ENCODE measurements around the gene PREX1.
A peak's percentile ranks its signal among the peaks of the same experiment; 100 is the strongest.

PREX1 gene

DNA sequence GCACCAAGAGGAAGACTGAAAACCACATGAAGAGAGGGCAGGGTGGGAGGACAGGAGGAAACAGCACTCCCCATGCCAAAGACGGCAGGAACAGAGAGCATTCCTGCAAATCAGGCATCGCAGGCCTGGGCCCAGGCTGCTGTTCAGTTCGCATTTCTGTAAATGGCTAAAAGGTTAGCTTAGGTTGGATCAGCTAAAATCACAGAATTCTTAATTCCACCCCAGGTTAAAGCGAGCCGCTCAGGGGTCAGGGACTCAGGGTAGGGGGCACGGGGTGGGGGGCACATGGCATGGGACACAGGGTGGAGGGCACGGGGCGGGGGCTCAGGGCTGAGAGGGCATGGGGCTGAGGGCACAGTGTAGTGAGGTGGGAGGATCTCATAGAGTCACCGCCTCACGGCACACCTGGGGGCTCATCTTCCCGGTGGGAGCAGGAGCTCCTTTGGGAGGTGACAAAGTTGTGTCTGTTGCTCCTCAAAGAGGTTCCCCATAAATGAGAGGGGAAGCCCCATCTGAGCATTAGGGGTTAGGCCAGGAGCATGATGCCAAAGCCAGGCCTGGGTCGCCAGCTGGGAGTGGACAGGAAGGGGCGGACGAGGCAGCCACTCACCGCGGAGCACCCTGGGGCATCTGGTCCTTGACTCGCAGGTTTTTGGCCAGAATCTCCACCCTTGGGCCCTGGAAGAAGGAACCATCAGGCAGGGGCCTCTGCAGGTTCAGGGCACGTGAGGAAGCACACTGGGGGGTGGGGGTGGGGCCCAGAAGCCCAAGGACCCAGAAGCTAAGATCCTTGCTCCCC, 200.7 kb downstream of the PREX1 start:
- no peak for DNase-seq

DNA sequence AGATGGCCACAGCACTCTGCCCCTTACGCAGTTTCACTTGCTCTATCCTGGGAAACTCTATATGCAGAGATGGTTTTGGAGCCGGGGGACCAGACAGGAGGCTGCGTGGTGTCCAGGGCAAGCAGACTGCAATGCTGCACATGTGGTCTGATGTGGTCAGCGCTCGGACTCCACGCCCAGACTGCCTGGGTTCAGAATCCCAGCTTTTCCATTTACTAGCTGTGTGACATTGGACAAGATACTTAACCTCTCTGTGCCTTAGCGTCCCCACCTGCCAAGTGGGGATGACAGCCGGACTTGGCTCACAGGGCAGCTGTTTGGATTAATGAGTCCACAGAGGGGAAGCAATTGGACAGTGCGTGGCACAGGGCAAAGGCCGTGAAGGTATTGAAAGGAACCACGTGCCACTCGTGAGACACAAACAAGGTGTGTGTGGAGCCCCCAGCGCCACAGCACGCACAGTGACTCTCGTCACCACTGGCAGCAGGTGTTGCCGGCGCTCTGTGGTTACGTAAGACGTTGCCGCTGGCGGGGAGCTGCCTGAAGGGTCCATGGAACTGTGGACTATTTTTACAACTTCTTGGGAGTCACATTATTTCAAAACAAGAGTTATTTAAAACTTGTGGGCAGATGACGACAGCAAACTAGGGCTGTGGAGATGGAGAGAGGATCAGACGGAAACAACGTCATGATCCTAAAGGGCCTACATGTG, 201.4 kb downstream of the PREX1 start:
- no peak for DNase-seq

DNA sequence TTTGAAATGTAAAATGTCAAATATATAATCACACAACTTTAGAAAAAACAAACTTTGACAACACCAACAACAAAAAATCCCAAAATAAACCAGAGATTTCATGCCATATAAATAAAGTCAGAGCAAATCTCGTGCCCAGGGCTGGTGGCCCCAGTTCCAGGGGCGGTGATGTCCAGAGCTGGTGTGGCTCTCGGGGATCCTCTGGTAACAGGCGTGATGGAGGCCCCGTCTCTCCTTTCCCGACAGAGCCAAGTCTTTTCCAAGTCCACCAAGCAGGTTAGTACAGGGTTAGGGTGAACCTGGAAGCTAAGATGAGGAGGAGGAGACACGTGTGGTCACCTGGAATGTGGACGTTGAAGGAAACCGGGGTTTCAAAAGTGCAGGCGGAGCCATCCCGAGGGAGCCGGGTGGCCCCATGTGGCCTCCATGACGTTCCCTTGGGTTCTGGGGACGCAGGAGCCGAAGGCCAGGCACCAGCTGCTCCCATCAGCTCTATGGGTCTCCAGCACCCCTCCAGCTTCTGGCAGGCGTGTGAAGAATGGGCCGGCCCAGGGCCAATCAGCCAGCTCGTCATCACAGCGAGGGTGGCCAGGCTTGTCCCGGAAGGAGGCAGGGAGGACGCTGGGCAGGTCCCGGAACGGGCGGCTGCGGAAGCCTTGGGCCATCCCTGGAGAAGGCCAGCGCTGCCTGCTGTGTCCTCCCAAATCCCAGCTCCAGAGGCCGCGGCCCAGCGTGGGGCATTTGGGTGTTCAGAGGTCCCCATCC, 202.5 kb downstream of the PREX1 start:
- DNase-seq = no peak

DNA sequence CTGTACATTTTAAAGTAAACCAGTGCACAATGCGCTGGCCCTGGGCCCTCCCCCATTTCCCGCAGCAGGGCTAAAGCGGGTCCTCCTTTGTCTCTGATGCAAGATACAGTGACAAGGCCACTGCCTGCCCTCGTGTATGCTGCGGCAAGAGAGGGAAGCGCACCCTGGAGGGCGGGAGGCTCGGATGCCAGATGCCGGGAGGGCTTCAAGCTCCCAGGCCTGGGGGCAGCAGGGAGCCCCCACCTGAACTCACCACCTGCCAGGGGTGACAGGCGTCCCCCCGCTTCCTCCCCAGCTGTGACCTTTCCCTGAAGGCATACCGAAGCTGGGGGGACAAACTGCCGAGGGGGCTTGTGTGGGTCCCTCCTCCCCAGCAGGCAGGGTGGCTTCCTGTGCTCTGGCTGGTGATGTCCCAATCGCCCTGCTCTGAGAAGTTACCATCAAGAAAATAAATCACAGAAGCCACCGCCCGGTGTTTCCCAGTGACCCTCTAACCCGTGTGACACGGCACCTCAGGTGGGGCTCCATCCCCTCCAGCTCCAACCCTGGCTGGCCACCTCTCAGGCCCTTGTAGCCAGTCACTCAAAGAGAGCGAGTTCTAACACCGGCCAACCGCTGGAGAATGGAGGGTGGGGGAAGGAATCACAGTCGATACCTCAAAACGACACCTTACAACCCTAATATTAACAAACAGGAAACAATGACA, 203.3 kb downstream of the PREX1 start:
- no peak for DNase-seq

DNA sequence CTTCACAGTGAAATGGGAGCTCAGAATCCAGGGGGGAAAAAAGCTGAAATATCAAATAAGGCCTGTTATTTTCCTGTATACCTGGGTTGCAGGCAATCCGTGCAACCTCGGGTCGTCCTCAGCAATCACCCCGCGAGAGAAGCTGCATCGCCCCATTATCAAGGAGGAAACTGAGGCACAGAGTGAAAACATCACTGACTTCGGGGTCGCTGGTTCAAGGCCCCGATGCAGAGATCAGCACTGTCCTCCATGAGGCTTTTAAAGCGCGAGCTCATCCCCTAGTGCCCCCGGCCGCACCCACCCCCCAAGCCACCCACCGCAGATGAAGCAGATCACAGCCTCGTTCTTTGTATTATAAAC, 203.9 kb downstream of the PREX1 start:
- DNase-seq = no peak

DNA sequence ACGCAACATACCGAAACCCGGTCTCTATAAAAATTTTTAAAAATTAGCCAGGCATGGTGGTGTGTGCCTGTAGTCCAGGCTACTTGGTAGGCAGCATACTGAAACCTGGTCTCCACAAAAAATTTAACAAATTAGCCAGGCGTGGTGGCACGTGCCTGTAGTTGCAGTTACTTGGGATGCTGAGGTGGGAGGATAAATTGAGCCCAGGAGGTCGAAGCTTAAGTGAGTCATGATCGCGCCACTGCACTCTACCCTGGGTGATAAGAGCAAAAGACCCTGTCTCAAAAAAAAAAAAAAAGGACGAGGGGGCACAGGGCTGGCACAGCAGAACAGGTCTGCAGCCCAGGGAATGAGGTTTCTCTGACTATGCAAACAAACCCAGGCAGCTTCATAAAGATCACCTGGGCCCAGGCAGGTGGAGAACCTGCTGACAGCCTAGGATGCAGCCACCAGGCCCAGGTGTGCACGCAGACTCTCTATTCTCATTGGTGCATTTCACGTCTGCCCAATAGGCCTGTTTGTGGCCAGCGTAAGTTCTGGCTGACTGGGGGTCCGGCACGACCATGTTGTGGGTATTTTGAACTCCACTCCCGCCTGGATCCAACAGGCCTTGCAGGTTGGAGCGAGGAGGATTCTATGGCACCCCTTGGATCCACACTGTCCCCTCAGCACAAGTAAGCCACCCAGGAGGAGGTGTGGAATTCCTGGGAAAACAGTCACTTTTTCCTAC, 204.5 kb downstream of the PREX1 start:
- no peak for DNase-seq

DNA sequence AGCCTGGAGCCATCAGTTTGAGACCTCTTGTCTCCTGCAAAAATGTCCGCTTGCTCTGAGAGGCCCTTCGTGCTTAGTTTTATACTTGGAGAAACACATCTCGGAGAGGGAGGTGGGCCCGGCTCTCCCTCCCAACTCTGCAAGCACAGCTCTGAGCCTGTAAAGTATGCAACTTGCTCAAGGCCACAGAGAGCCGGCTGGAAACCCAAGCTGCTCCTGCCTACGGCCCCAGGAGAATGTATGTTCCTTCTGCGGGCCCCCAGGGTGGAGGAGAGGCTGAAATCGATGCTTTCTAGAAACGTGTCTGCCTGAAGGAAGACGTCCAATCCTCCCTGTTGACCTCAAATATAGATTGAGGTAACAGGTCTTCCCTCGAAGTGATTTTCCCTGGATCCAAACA, 205.4 kb downstream of the PREX1 start:
- no peak for DNase-seq

DNA sequence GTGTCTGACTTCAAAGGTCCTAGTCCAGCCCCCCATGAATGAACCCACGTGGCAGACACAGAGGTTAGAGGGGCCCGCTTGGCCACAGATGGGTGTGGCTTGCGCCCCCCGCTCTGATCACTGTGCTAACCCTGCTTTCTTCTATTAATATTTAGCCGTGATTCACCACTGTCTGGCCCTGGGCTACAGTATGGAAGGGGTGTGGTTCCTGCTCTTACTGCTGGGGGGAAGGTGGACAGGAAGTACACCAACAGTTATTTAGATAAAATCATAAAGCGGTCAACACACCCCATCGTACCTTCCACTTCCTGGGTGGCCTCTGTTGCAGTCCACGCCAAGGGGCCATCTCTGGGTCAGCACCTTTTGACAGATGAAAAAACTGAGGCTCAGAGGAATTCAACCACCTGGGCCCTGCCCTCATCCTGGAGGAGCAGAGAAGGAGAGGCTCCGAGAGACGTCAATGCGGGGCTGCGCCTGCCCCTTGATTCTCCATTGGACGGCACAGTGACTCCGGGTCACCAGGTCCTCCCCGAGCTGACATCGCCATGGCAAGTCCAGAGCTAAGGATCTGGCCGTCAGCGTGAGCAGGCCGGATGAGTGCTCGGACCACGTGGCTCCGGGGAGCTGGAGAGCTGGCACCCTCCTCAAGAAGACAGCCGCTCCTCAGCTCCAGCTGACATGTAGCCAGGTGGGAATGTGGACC, 206.3 kb downstream of the PREX1 start:
- no peak for DNase-seq

DNA sequence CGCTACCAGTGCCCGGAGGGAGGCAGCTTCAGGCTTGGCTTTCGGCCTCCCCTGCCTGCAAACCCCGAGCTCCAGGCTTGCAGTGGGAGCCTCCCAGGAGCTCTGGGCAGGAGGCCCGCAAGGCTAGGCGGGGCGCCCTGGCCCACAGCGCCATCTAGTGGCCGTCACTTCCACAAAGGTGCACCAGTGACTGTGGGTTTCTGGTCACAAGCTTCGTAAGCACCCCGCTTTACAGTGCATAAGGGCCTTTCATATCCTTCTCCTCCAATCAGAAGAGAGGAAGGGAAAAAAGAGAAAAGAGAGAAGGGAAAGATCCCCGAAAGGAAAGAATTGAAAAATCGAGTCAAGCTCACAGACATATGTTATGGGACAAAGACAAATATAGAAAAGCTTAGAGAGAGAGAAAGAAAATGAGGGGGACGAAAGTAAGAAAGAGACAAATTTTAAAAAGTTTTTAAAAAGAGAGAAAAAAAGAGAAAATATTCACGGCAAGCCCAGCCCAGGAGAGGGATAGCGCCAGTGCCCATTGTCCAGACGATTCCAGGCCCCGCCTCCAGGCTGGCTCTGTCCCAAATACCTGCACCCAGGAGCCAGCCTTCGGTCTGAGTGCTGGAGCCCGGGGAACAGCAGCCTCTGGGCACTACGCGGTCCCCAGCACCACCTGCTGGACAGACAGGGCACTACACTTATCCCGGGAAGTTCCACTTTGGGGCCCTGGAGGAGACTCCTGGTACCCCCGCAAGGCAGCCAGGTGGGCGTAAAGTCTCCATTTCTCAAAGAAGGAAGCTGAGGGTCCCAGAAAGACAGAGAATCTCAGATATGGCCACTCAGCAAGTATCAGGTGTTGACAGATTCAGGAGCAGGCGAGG, 207.1 kb downstream of the PREX1 start:
- DNase-seq = peak in 55 of 56 donors; percentile 11 to 90 (median 62)

DNA sequence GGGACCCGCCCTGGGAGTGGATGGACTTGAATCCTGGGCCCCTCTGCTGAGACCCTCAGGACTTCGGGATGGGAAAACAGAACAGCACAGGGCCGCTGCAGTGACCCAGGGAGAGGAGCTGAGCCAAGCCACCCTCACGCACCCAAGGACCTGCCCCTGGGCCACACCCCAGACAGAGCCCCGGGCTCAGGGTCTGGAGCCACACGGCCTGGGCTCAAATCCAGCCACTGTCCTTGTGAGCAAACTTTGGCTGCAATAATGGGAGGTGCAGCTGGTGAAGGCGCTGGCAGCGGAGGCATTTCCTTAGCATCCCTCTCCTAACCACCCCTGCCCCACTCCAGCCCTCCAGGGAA, 207.7 kb downstream of the PREX1 start:
- peak in 1 of 56 donors; percentile 44 for DNase-seq

DNA sequence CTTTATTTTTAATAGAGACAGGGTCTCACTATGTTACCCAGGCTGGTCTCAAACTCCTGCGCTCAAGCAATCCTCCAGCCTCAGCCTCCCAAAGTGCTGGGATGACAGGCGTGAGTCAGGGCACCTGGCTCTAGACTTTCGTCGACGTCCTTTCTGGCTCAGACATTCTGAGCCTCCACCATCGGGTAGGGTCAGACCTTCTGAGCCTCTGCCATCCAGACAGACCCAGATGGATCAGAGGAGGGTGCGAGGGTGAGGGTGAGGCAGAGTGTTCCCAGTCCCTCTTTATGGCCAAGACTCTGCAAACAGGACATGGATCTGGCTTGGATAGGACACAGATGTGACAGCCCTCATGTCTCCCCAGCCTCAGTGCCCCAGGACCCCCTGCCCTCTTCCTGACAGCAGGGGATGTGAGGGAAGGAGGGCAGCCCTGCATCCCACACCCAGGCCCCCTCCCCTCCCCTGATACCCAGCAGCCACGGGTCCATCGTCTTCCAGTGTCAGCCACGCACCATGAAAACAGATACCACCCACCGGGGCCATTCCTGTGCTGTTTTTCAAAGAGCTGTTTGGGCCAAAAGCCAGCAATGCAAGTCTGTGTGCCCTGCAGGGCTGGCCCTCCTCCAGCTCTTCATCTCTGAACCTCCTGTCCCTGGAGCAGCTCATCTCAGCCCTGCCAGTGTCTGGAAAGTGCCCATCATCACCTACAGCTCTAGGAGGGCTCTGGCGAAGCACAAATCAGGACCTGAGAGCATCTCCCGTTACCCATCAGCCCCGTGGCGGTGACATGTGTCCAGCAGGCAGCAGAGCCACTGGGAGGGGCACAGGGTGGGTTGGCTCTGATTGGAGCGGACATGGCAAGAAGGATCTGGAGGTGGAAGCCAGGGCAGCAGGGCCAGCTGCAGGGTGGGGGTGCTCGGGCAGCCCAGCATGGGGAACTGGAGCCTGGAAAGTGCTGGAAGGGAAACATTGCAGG, 208.4 kb downstream of the PREX1 start:
- DNase-seq = peak in 2 of 56 donors; percentile 8 to 15

DNA sequence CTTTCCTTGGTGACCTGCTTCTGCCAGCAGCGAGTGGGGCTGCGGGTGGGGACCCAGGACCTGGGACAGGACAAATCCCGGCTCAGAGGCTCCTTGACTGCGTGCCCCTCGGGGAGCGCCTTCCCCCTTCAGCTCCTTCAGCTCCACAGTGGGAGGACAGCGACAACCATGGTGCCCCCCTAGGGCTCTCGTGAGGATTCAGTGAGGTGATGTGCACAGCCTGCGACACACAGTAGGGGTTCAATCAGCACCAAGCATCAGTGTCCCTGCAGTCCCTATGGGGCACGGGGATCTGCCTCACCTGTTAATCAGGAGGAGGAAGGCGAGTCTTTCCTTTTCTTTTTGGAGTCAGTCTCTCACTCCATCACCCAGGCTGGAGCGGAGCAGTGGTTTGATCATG, 209.2 kb downstream of the PREX1 start:
- no peak for DNase-seq

DNA sequence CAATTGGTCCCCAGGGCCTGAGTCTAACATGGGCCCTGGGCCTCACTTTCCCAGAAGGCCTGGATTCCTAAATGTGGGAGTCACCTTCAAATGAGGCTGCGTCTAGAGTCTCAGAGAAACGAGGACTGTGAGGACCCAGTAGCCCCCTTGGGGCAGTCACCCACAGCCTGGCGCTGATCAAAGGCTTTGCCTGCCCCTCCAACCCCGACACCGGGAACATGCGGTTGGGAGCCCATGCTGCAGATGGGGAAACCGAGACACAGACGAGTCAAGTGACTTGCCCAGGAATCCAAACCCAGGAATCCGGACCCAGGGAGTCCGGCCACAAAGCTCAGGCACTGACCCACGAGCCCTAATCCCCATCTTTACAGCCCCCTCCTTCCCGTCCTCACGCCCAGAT, 209.7 kb downstream of the PREX1 start:
- no peak for DNase-seq

DNA sequence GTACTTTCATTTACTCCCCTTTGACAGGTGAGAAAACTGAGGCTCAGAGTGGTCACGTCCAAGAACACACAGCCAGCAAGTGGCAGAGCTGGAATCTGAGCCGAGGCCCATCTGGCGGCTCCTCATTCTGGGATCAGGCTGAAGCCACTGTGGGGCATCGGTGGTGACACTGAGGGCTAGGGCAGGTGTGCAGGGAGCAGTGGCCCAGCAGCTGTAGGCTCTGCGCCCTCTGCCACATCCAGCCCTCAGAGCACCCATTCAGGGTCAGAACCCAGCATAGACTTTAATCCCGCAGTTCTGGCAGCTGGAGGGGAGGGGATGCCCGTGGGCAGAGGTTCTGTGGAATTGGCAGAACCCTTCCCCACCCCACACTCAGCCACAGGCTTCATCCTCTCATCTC, 210.3 kb downstream of the PREX1 start:
- no peak for DNase-seq

DNA sequence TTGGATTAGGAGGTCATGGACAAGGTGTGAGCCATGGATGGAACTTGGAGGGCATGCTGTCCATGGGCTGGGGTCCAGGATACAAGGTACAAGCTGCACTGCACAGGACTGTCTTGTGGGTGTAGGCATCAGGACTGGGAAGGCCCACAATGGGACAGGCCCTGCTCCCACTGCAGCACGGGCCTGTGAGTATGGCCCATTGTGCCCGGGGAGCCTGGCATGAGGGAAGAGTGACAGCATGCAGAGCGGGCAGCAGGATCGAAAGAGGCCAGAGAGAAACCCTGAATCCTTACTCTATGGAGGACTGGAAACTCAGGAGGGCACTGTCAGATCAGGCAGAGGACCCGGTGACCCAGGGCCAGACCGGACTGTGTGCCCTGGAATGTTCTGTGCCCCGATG, 211.3 kb downstream of the PREX1 start:
- DNase-seq = no peak

DNA sequence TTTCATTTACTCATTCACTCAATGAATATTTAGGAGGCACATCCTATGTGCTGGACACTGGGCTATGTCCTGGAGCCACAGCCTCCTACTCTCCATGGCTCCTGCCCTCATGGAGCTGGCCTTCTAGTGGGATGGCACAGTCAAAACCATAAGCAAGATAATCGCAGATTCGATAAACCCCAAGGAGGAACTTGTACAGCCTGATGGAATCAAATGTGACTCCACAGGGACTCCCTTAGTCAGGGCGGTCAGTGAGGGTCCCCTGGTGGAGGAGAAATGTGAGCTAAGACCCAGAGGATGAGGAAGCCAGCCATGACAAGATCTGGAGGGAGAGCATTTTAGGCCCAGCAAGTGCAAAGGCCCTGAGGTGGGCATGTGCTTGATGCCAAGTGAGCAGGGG, 211.9 kb downstream of the PREX1 start:
- DNase-seq = no peak

DNA sequence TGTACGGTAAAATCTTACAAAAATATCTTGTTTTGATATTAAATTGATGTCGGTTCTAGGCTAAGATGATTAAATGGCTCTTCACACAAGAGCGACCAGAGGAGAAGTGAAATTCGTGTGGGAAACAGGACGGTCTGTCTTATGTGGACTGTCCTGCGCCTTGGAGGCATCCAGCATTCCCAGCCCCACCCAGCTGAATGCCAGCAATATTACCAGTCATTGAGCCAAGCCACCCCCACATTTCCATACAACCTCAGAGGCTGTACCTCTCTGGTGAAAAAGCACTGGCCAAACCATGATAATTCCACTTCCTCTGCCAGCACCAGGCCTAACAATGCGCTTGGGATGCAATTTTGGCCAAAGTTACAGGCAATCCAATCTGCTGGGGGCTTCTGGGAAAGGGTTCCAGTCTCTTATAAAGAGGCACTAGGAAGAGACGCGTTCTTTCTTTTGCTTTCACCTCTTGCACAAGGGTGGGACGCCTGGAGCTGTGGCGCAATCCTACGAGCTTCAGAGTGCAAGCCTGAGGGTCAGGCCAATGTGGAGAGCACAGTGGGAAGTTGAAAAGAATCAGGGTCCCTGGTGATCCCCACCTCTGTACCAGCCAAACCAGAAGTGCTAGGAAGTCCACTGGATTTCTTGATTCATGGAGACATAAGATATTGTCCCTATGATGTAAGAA, 213.1 kb downstream of the PREX1 start:
- no peak for DNase-seq

DNA sequence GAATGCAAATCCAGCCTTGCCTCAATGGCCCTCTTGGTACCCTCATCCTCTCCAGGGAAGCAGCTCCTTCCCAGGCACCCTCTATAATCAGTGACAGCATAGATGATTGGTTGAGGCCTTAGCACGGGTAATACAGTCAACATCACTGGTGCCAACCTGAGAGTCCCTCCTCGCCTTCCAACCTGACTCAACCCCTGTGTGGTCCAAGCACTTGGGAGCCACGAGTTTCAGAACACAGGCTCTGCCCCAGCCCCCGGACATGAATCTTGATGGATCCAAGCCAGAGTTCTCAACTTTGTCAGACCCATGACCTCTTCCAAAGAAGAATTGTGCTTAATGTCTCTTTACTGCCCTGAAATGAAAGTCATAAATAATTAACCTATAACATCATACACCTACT, 213.9 kb downstream of the PREX1 start:
- DNase-seq = no peak
